ENCODE measurements around the gene SLC15A5.

The SLC15A5 gene

DNA sequence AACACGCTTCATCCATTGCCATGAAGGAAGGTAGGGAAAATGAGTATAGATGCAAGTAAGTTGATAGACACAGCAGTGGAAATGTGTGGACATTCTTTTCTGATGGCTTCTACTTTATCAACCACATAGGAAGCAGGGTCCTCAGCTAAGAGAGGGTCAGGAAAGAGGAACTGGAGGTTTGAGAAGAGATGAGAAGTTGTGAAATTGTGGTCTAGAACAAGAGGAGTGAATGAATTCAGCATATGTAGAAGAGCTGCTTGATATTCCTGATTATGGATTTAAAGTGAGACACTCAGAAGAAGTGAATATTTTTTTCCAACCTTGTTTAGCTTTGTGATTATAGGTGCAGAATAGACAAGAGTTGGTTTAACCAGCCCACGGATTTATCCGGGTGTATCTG, 128.5 kb downstream of the SLC15A5 start:
- H3K9ac ChIP-seq (ENCODE audit: low read depth, low read length, poor library complexity) = no peak overlapping the region
- no CpG with 5 or more reads among the region's 3 CpGs for whole genome bisulfite sequencing, 2 donors (ENCODE audit: extremely low coverage in 2 of 2, insufficient read length in 2 of 2, insufficient replicate concordance in 1 of 2)
- H2AFZ ChIP-seq (ENCODE audit: low read length) = no peak overlapping the region
- no peak overlapping the region for H3K4ac ChIP-seq (ENCODE audit: low read length)
- no peak overlapping the region for H4K8ac ChIP-seq (ENCODE audit: low read depth, low read length)
- H2BK5ac ChIP-seq (ENCODE audit: low read length) = no peak overlapping the region
- H3K27me3 ChIP-seq (ENCODE audit: control insufficient read depth in 3 of 3, insufficient read depth in 3 of 3, low read depth in 1 of 3, low read length in 3 of 3) = no peaks in the 10 kb centered on the region
- H3K4me1 ChIP-seq (ENCODE audit: control insufficient read depth in 2 of 2, insufficient read depth in 1 of 2, low read depth in 1 of 2, low read length in 2 of 2) = no peaks in the 10 kb centered on the region
- H3K18ac ChIP-seq (ENCODE audit: low read length) = no peak overlapping the region
- H3K79me1 ChIP-seq (ENCODE audit: low read depth, low read length) = no peaks in the 10 kb centered on the region
- no peak overlapping the region for H2AK5ac ChIP-seq (ENCODE audit: low read depth, low read length)
- H3K4me2 ChIP-seq (ENCODE audit: insufficient read depth, low read length, poor library complexity, severe bottlenecking) = no peak overlapping the region
- H3K23ac ChIP-seq (ENCODE audit: low read depth, low read length, poor library complexity) = no peak overlapping the region
- H2BK12ac ChIP-seq (ENCODE audit: low read length) = no peak overlapping the region
- H4K91ac ChIP-seq (ENCODE audit: low read depth, low read length, poor library complexity) = no peak overlapping the region
- H3K36me3 ChIP-seq (replicated peaks in 1 of 2; ENCODE audit: control insufficient read depth in 2 of 2, insufficient read depth in 2 of 2, low read length in 2 of 2) = no peaks in the 10 kb centered on the region
- H3K27ac ChIP-seq (replicated peaks; ENCODE audit: low read length) = no peak overlapping the region
- H3K14ac ChIP-seq (ENCODE audit: low read length) = no peak overlapping the region
- DNase-seq (ENCODE audit: low spot score) = no peak
- H3K9me3 ChIP-seq (replicated peaks in 1 of 2; ENCODE audit: control insufficient read depth in 2 of 2, insufficient read depth in 1 of 2, low read depth in 1 of 2, low read length in 2 of 2) = no peaks in the 10 kb centered on the region
- no peak overlapping the region for H2BK120ac ChIP-seq (ENCODE audit: low read depth, low read length)
- H2BK15ac ChIP-seq (ENCODE audit: low read length) = no peak overlapping the region
- H3K4me3 ChIP-seq (ENCODE audit: low read length in 2 of 2) = no peak overlapping the region

Data from neuronal stem cell (in vitro differentiated cells).